Measurements from ENCODE around the gene CCN5. TPM values are rescaled to one million over a fixed set of nuclear protein-coding genes. Genes with fewer than 3 reads are reported as not detected.

Gene CCN5
- total and polyA plus RNA-seq, 5 experiments from 2014 or later: not detected

DNA sequence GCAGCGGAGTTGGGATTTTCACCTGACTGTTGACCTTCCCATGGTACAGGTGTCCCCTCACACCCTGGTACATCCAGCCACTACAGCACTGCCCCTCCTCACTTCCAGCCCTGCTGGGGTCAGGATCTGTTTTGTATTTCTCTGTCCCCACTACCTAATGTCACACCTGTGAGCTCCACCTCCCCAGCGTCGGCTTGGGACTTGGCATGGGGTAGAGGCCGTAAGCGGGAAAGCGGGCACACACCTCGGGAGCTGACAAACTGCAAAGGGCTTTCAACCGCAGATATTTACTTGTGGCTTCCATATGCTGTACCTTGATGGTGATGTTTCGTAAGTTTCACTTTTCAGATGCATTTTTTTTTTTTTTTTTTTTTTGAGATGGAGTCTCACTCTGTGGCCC lies 5.4 kb upstream of the CCN5 start:
- POLR2A ChIA-PET: no interaction called here
- DNase-seq: no peak
- no peak overlapping the region for H3K27ac Mint-ChIP-seq
- H3K36me3 Mint-ChIP-seq: no peaks in the 10 kb centered on the region
- no peak overlapping the region for H3K4me3 Mint-ChIP-seq
- no peaks in the 10 kb centered on the region for H3K9me3 Mint-ChIP-seq
- ATAC-seq: no peak
- H3K4me1 Mint-ChIP-seq: peaks cover 0 to 3% (median 2%) of the 10 kb centered on the region in 4 donors
- peaks cover 0 to 10% (median 2%) of the 10 kb centered on the region in 5 donors for H3K27me3 Mint-ChIP-seq

GRCh38 chr20:44711237-44711636 lies 3.9 kb upstream of the CCN5 start:
- ATAC-seq (no peak), DNase-seq (no peak)
- POLR2A ChIA-PET: no interaction called here
- Mint-ChIP-seq H3K36me3 (no peaks in the 10 kb centered on the region), H3K4me1 (peaks cover 0 to 4% (median 2%) of the 10 kb centered on the region in 4 donors), H3K27ac (peak overlapping the region in 1 of 10 donors; percentile 69), H3K27me3 (peaks cover 0 to 10% (median 0%) of the 10 kb centered on the region in 5 donors), H3K9me3 (no peaks in the 10 kb centered on the region), H3K4me3 (no peak overlapping the region)

- Mint-ChIP-seq H3K4me3 (no peak overlapping the region), H3K27me3 (peaks cover 0 to 10% (median 0%) of the 10 kb centered on the region in 5 donors), H3K27ac (no peak overlapping the region), H3K9me3 (no peaks in the 10 kb centered on the region), H3K36me3 (no peaks in the 10 kb centered on the region), H3K4me1 (peaks cover 0 to 4% (median 2%) of the 10 kb centered on the region in 4 donors)
- no peak for ATAC-seq
- POLR2A ChIA-PET: no interaction called here
- no peak for DNase-seq
Observed at GRCh38 chr20:44714102-44714700, 968 bp upstream of the CCN5 start.

GRCh38 chr20:44715499-44716308 lies 535 bp downstream of the CCN5 start:
- no peak overlapping the region for H3K27ac Mint-ChIP-seq
- DNase-seq: no peak
- H3K9me3 Mint-ChIP-seq: no peaks in the 10 kb centered on the region
- no peaks in the 10 kb centered on the region for H3K36me3 Mint-ChIP-seq
- peaks cover 0 to 4% (median 2%) of the 10 kb centered on the region in 4 donors for H3K4me1 Mint-ChIP-seq
- POLR2A ChIA-PET: no interaction called here
- ATAC-seq: no peak
- peaks cover 0 to 10% (median 0%) of the 10 kb centered on the region in 5 donors for H3K27me3 Mint-ChIP-seq
- peak overlapping the region in 1 of 10 donors; percentile 14 for H3K4me3 Mint-ChIP-seq

DNA sequence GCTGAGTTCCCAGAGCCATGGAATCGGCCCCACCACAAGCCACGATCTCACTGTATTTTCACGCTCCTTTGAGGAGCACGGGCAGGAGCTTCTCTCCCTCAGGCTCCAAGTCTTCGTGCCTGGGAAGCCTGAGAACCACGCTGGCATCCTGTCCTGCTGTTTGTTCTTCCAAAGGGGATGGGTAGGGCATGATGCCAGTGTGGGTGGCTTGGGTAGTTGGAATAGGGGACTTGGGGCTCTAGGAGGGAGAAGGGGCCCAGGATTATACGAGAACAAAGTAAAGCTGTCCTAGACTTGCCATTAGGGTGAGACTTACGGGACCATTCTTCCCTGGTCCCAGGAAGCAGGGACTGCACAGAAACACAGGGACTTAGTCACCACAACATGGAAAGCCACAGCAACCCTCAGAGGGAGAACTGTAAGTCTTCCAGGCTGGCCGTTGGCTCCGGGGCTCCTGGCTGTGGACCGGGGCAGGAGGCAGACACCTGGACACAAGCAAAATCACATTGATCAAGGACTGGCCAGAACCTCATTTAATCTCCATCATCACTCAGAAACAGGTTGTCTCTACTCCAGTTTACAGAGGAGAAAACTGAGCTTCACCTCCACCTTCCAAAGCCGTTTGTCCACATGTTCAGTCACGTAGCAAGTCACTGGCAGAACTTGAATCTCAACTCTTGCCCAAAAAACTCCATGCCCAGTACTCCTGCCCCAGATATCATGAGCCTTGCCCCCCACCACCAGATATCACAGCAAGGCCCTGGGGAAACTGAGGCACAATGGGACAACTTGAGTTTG lies 1.3 kb downstream of the CCN5 start:
- no peak for DNase-seq
- POLR2A ChIA-PET: no interaction called here
- H3K27me3 Mint-ChIP-seq: peaks cover 0 to 10% (median 0%) of the 10 kb centered on the region in 5 donors
- H3K4me1 Mint-ChIP-seq: peaks cover 0 to 4% (median 2%) of the 10 kb centered on the region in 4 donors
- no peak overlapping the region for H3K27ac Mint-ChIP-seq
- no peaks in the 10 kb centered on the region for H3K36me3 Mint-ChIP-seq
- H3K9me3 Mint-ChIP-seq: no peaks in the 10 kb centered on the region
- H3K4me3 Mint-ChIP-seq: no peak overlapping the region
- ATAC-seq: no peak

- Mint-ChIP-seq H3K4me3 (no peak overlapping the region), H3K9me3 (no peaks in the 10 kb centered on the region), H3K4me1 (peaks cover 0 to 4% (median under 1%) of the 10 kb centered on the region in 4 donors), H3K27me3 (peaks cover 0 to 10% (median 0%) of the 10 kb centered on the region in 5 donors), H3K36me3 (no peaks in the 10 kb centered on the region), H3K27ac (no peak overlapping the region)
- ATAC-seq: no peak
- POLR2A ChIA-PET: interaction anchor here (0.5 kb wide), 1 partner anchor 313 kb away, joined by 3 read pairs; no protein-coding TSS in a partner anchor
- no peak for DNase-seq
Observed at GRCh38 chr20:44717986-44718385, 2.8 kb downstream of the CCN5 start.

DNA sequence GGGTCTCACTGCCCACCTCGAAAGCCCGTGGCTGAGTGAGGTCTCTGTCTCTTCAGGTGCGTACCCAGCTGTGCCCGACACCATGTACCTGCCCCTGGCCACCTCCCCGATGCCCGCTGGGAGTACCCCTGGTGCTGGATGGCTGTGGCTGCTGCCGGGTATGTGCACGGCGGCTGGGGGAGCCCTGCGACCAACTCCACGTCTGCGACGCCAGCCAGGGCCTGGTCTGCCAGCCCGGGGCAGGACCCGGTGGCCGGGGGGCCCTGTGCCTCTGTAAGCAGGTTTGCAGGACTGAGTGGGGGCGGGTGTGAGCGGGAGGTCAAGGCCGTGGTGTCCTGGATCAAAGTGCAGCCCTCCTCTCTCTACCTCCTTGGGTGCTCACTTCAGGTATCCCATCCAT lies 4.7 kb downstream of the CCN5 start:
- DNase-seq (no peak), ATAC-seq (no peak)
- Mint-ChIP-seq H3K9me3 (no peaks in the 10 kb centered on the region), H3K36me3 (no peaks in the 10 kb centered on the region), H3K27ac (no peak overlapping the region), H3K27me3 (no peaks in the 10 kb centered on the region), H3K4me3 (no peak overlapping the region), H3K4me1 (no peaks in the 10 kb centered on the region)
- POLR2A ChIA-PET: no interaction called here

DNA sequence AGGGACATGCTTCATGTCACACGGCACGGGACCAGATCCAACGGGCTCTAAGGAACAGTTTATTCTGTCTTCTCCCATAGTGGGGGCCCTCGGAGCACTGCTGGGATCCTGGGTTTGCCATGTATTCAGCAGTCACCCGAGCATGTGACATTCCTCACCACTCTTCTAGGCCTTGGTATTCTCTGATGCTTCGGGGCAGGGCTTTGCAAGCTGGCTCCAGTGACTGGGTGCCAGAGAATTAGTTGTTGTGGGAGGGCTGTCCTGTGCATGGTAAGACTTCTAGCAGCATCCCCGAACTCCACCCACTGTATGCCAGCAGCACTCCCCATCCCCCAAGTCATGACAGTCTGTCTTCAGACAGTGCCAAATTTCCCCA lies 5.4 kb downstream of the CCN5 start:
- Mint-ChIP-seq H3K27ac (no peak overlapping the region), H3K27me3 (no peaks in the 10 kb centered on the region), H3K4me3 (no peak overlapping the region), H3K36me3 (no peaks in the 10 kb centered on the region), H3K4me1 (no peaks in the 10 kb centered on the region), H3K9me3 (no peaks in the 10 kb centered on the region)
- ATAC-seq: no peak
- no peak for DNase-seq
- POLR2A ChIA-PET: no interaction called here

- POLR2A ChIA-PET: no interaction called here
- no peaks in the 10 kb centered on the region for H3K4me1 Mint-ChIP-seq
Observed at GRCh38 chr20:44720997-44721784, 6.0 kb downstream of the CCN5 start.

GRCh38 chr20:44721785-44722054 lies 6.6 kb downstream of the CCN5 start:
- POLR2A ChIA-PET: no interaction called here
- Mint-ChIP-seq H3K27me3 (peaks cover 0 to 2% (median 0%) of the 10 kb centered on the region in 5 donors), H3K9me3 (no peaks in the 10 kb centered on the region), H3K27ac (no peak overlapping the region), H3K4me3 (no peak overlapping the region), H3K36me3 (no peaks in the 10 kb centered on the region), H3K4me1 (no peaks in the 10 kb centered on the region)
- DNase-seq: no peak
- ATAC-seq: no peak

More at GRCh38 chr20:44720997-44721784, 6.0 kb downstream of the CCN5 start:
- H3K36me3 Mint-ChIP-seq: no peaks in the 10 kb centered on the region
- no peak overlapping the region for H3K4me3 Mint-ChIP-seq
- ATAC-seq (no peak), DNase-seq (no peak)
- no peak overlapping the region for H3K27ac Mint-ChIP-seq
- no peaks in the 10 kb centered on the region for H3K27me3 Mint-ChIP-seq
- no peaks in the 10 kb centered on the region for H3K9me3 Mint-ChIP-seq

DNA sequence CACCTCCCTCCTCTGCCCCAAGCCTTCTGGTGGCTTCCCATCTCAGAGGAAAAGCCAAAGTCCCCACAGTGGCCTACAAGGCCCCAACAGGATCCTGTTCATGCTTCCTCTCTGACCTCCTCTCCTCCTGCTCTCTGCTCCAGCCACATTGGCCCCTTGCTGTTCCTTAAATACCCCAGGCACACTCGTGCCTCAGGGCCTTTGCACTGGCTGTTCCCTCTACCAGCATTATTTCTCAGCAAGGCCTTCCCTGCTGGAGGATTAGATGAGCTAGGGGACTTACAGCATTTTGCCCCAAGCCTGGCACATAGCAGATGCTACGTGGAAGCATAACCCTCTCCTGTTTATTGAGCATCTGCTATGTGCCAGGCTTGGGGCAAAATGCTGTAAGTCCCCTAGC lies 7.8 kb downstream of the CCN5 start:
- H3K36me3 Mint-ChIP-seq: no peaks in the 10 kb centered on the region
- no peaks in the 10 kb centered on the region for H3K4me1 Mint-ChIP-seq
- POLR2A ChIA-PET: no interaction called here
- H3K27ac Mint-ChIP-seq: no peak overlapping the region
- ATAC-seq (no peak), DNase-seq (no peak)
- peaks cover 0 to 2% (median 0%) of the 10 kb centered on the region in 5 donors for H3K27me3 Mint-ChIP-seq
- H3K9me3 Mint-ChIP-seq: no peaks in the 10 kb centered on the region
- H3K4me3 Mint-ChIP-seq: no peak overlapping the region

DNA sequence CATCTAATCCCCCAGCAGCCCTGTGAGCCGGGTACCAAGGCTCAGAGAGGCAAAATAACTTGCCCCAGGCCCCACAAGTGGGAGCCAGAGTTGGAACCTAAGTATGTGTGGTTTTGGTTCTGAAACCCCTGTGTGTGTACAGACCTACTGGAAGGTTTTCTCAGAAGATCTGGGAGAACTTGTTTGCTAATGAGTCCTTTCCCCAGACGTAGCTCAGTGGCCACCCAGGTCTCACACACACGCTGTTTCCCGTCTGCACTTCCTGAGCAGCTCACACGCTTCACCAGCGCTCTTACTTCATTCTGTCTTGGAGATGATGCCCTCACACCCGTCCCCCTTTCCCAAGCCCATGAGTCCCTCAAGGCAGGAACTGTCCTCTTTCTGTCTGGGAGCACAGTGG lies 8.2 kb downstream of the CCN5 start:
- Mint-ChIP-seq H3K36me3 (no peaks in the 10 kb centered on the region), H3K4me3 (no peak overlapping the region), H3K27me3 (peaks cover 0 to 2% (median 0%) of the 10 kb centered on the region in 5 donors), H3K9me3 (no peaks in the 10 kb centered on the region), H3K4me1 (no peaks in the 10 kb centered on the region), H3K27ac (peak overlapping the region in 1 of 10 donors; percentile 34)
- POLR2A ChIA-PET: no interaction called here
- ATAC-seq (no peak), DNase-seq (no peak)

All from naive thymus-derived CD8-positive, alpha-beta T cell (primary cell).